Thymus (tissue), 11 donors: ENCODE data around the gene VANGL2. TPM values are rescaled to one million over a fixed set of nuclear protein-coding genes. Genes with fewer than 3 reads are reported as not detected.
A peak's percentile ranks its signal among the peaks of the same experiment; 100 is the strongest.

ENCODE experiments used
- DNase-seq, 9 donors: peaks; one replicate each; pipeline ENCODE4 v3.0.0-alpha.2; 2013; ENCODE audit warnings: low spot score in 9 of 9, low read depth in 6 of 9, missing footprints in 1 of 9
- H3K27ac ChIP-seq, 2 donors: one replicate each; pipeline ENCODE4 v1.5.1; 2013; ENCODE audit warnings: control low read depth in 1 of 2, low read depth in 1 of 2, low read length in 1 of 2, mild to moderate bottlenecking in 1 of 2, moderate library complexity in 1 of 2
- H3K27me3 ChIP-seq, 2 donors: one replicate each; pipeline ENCODE4 v1.5.1; 2013; ENCODE audit warnings: low read length in 1 of 2; ENCODE audit not compliant: control insufficient read depth in 2 of 2, insufficient read depth in 1 of 2
- H3K36me3 ChIP-seq, 2 donors: one replicate each; pipeline ENCODE4 v1.5.1; 2013; ENCODE audit warnings: low read length in 1 of 2, mild to moderate bottlenecking in 1 of 2, moderate library complexity in 1 of 2; ENCODE audit not compliant: control insufficient read depth in 2 of 2, insufficient read depth in 2 of 2
- H3K4me1 ChIP-seq, 2 donors: one replicate each; pipeline ENCODE4 v1.5.1; 2013; ENCODE audit warnings: low read length in 2 of 2; ENCODE audit not compliant: control insufficient read depth in 2 of 2, insufficient read depth in 2 of 2
- H3K4me3 ChIP-seq, 2 donors: one replicate each; pipeline ENCODE4 v1.5.1; 2013; ENCODE audit warnings: low read length in 2 of 2, control low read depth in 1 of 2, mild to moderate bottlenecking in 1 of 2
- H3K9me3 ChIP-seq, 2 donors: one replicate each; pipeline ENCODE4 v1.5.1; 2013; ENCODE audit warnings: low read length in 1 of 2, mild to moderate bottlenecking in 1 of 2; ENCODE audit not compliant: control insufficient read depth in 2 of 2, insufficient read depth in 1 of 2
- WGBS: extraction: QIAGEN DNeasy Blood & Tissue Kit; methylation state at CpG from one replicate; pipeline ENCODE4 v1.1.7; 2013; 5-methylcytosine and 5-hydroxymethylcytosine counted together
- polyA plus RNA-seq: library from polyadenylated mRNA; stranded (reverse); fragments of 200-250 nt; gene quantifications from one replicate; pipeline ENCODE4 v1.2.3, GENCODE V29; 2013
- total RNA-seq: library from RNA; stranded (reverse); fragments of 120-200 nt; gene quantifications from one replicate; pipeline ENCODE4 v1.2.4, GENCODE V29; 2013
- donor health status: healthy.

The VANGL2 gene
- total and polyA plus RNA-seq, 2 donors: 2.0 to 5.6 TPM

GRCh38 chr1:160360227-160360695 is 40.1 kb upstream of the VANGL2 start:
- H3K27me3 ChIP-seq: no peaks in the 10 kb centered on the region
- no peaks in the 10 kb centered on the region for H3K4me1 ChIP-seq
- peaks cover 45 to 53% of the 10 kb centered on the region in 2 donors for H3K36me3 ChIP-seq
- H3K4me3 ChIP-seq: no peak overlapping the region
- H3K9me3 ChIP-seq: no peaks in the 10 kb centered on the region
- 96% methylated on average over 8 of the region's 8 CpGs for WGBS
- no peak for DNase-seq
- H3K27ac ChIP-seq: no peak overlapping the region

GRCh38 chr1:160361199-160361598 is 39.2 kb upstream of the VANGL2 start:
- Histone ChIP-seq H3K4me3 (no peak overlapping the region), H3K4me1 (no peaks in the 10 kb centered on the region), H3K27ac (no peak overlapping the region), H3K27me3 (no peaks in the 10 kb centered on the region), H3K9me3 (no peaks in the 10 kb centered on the region), H3K36me3 (peaks cover 36 to 44% of the 10 kb centered on the region in 2 donors)
- WGBS: 95% methylated on average over 2 of the region's 2 CpGs
- no peak for DNase-seq

GRCh38 chr1:160361814-160362167 is 38.6 kb upstream of the VANGL2 start:
- no peak for DNase-seq
- H3K4me1 ChIP-seq: no peaks in the 10 kb centered on the region
- no peak overlapping the region for H3K4me3 ChIP-seq
- H3K27me3 ChIP-seq: no peaks in the 10 kb centered on the region
- no peak overlapping the region for H3K27ac ChIP-seq
- peaks cover 30 to 38% of the 10 kb centered on the region in 2 donors for H3K36me3 ChIP-seq
- no peaks in the 10 kb centered on the region for H3K9me3 ChIP-seq
- 84% methylated on average over 4 of the region's 4 CpGs for WGBS

GRCh38 chr1:160362168-160362957 is 38.0 kb upstream of the VANGL2 start:
- DNase-seq: no peak
- Histone ChIP-seq H3K27me3 (peaks cover 0 to 3% of the 10 kb centered on the region in 2 donors), H3K36me3 (peaks cover 24 to 32% of the 10 kb centered on the region in 2 donors), H3K9me3 (no peaks in the 10 kb centered on the region), H3K27ac (no peak overlapping the region), H3K4me1 (no peaks in the 10 kb centered on the region), H3K4me3 (no peak overlapping the region)
- 96% methylated on average over 9 of the region's 9 CpGs for WGBS

GRCh38 chr1:160363010-160363409 is 37.4 kb upstream of the VANGL2 start:
- DNase-seq: no peak
- peaks cover 0 to 3% of the 10 kb centered on the region in 2 donors for H3K27me3 ChIP-seq
- H3K4me1 ChIP-seq: no peaks in the 10 kb centered on the region
- WGBS: 88% methylated on average over 5 of the region's 5 CpGs
- no peak overlapping the region for H3K4me3 ChIP-seq
- no peak overlapping the region for H3K27ac ChIP-seq
- H3K9me3 ChIP-seq: no peaks in the 10 kb centered on the region
- H3K36me3 ChIP-seq: peaks cover 18 to 26% of the 10 kb centered on the region in 2 donors

- 86% methylated on average over 12 of the region's 12 CpGs for WGBS
- Histone ChIP-seq H3K4me3 (no peak overlapping the region), H3K36me3 (peaks cover 11 to 16% of the 10 kb centered on the region in 2 donors), H3K9me3 (no peaks in the 10 kb centered on the region), H3K27me3 (peaks cover 0 to 3% of the 10 kb centered on the region in 2 donors), H3K27ac (no peak overlapping the region), H3K4me1 (no peaks in the 10 kb centered on the region)
- no peak for DNase-seq
Observed at GRCh38 chr1:160363951-160364735, 36.2 kb upstream of the VANGL2 start.

- peaks cover 0 to 3% of the 10 kb centered on the region in 2 donors for H3K27me3 ChIP-seq
- DNase-seq: no peak
- H3K36me3 ChIP-seq: peaks cover 2 to 6% of the 10 kb centered on the region in 2 donors
- 81% methylated on average over 1 of the region's 1 CpG for WGBS
- no peaks in the 10 kb centered on the region for H3K9me3 ChIP-seq
- H3K4me3 ChIP-seq: no peak overlapping the region
- H3K4me1 ChIP-seq: no peaks in the 10 kb centered on the region
- no peak overlapping the region for H3K27ac ChIP-seq
Observed at GRCh38 chr1:160365325-160365724, 35.0 kb upstream of the VANGL2 start.

GRCh38 chr1:160366731-160367515 is 33.4 kb upstream of the VANGL2 start, which contains the start of gene NHLH1:
TSS of gene NHLH1 (plus strand) at chr1:160367071. CDS start at chr1:160370732, 3,661 bp downstream.
- Histone ChIP-seq H3K4me3 (no peak within 1 kb of the TSS), H3K27me3 (peaks cover 0 to 3% of the 10 kb centered on the region in 2 donors), H3K4me1 (no peaks in the 10 kb centered on the region), H3K9me3 (no peaks in the 10 kb centered on the region), H3K27ac (peak within 1 kb of the TSS in 1 of 2 donors; percentile 13), H3K36me3 (no peaks in the 10 kb centered on the region)
- 94% methylated on average over 15 of the region's 15 CpGs for WGBS
- DNase-seq: no peak
